ENCODE data around the gene MTA2. TPM values are rescaled to one million over a fixed set of nuclear protein-coding genes. Genes with fewer than 3 reads are reported as not detected.

MTA2 gene
- total RNA-seq, 2 experiments from 2014 or later = 130 to 174 TPM

DNA sequence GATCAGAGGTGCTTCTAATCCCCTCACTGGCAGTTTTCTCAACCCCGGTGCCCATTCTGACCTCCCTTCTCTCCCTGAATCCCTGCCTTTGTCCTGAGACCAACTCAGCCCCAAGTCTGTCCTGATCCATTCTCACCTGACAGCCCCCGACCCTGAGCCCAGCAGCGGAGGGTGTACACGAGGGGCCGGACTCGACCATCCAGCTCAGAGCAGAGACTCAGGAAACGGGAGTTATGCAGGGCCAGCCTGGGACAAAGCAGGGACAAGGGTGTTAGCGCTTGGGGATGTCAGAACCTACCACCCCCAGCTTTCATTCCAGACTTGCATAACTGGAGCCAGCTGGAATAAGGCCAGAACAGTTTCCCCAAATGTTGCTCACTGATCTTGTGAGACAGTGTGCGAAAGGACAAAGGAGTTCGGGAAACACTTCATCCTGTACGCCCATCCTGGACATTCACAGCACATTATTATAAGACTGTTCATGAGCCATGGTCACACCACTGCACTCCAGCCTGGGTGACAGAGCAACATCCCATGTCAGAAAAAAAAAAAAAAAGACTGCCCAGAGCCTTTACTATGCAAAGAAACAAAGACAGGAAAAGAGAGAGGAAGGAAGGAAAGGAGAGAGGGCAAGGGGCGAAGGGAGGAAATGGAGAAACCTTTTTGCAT is 24.5 kb downstream of the MTA2 start:
- peaks cover 20% of the 10 kb centered on the region for H3K4me1 ChIP-seq (ENCODE audit: insufficient read depth, low read length, poor library complexity, severe bottlenecking)
- BruUV-seq (replicated peaks) = no TSS peak

DNA sequence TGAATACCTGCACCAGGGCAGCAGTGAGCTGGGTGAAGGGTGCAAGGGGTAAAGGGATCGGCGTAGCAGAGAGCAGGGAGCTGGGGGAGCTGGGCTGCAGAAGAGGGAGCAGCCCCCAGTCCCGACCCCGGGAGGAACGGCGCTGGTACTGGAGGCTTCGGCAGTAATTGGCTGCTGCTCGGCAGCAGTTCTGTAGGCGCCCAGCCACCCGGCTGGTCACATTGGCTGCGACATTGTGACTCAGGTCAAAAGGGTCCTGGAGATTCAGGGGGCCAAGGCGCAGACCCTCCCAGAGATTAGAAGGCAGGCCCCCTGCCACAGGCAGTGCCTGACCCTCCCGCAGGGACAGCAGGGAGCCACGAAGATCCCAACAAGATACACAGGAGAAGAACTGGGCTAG is 25.8 kb downstream of the MTA2 start:
- no peak for DNase-seq (ENCODE audit: low spot score)
- Histone ChIP-seq H3K9me2 (ENCODE audit: insufficient read depth, low read length) (no peaks in the 10 kb centered on the region), H3K79me2 (ENCODE audit: insufficient read depth, low read depth, low read length) (peaks cover 36% of the 10 kb centered on the region), H2AFZ (ENCODE audit: low read length) (no peak overlapping the region), H3K4me3 (ENCODE audit: low read depth, low read length, poor library complexity, severe bottlenecking) (no peak overlapping the region), H3K9me3 (ENCODE audit: low read length) (no peaks in the 10 kb centered on the region), H3K4me2 (ENCODE audit: low read length) (no peak overlapping the region; the same call in 1 of the 2 replicates), H3K4me1 (ENCODE audit: insufficient read depth, low read length, poor library complexity, severe bottlenecking) (peaks cover 30% of the 10 kb centered on the region), H3K36me3 (ENCODE audit: insufficient read depth, low read length) (peaks cover 90% of the 10 kb centered on the region), H3K27ac (ENCODE audit: low read depth, low read length, poor library complexity, severe bottlenecking) (no peak overlapping the region), H4K20me1 (ENCODE audit: insufficient read depth, low read length) (peaks cover 15% of the 10 kb centered on the region)
- BruUV-seq (replicated peaks) = no TSS peak
- intact Hi-C loops (cut with micrococcal nuclease; ENCODE audit: unreplicated experiment) = loop anchor here (2.0 kb wide), 1 partner anchor 15 kb away; the partner anchor contains the start of gene TUT1
- no peak for TF ChIP-seq CTCF (conservative IDR thresholded peaks at IDR 0.05; ENCODE audit: low read length)
- TF ChIP-seq EZH2phosphoT487 (IDR thresholded peaks at IDR 0.05; ENCODE audit: borderline replicate concordance, low read depth, low read length) = no peak
- POLR2A ChIA-PET = no interaction called here
- CTCF ChIA-PET (ENCODE audit: unreplicated experiment) = no interaction called here

More for the DNA sequence above, 24.5 kb downstream of the MTA2 start:
- ChIA-PET CTCF (ENCODE audit: unreplicated experiment) (no interaction called here), POLR2A (interaction anchor here (1.8 kb wide), 1 partner anchor 14 kb away, joined by 5 read pairs; the partner anchor contains the start of gene TUT1)
- H3K36me3 ChIP-seq (ENCODE audit: insufficient read depth, low read length) = peaks cover 90% of the 10 kb centered on the region
- no peak for DNase-seq (ENCODE audit: low spot score)
- H3K9me3 ChIP-seq (ENCODE audit: low read length) = no peaks in the 10 kb centered on the region
- no peak overlapping the region for H3K27ac ChIP-seq (ENCODE audit: low read depth, low read length, poor library complexity, severe bottlenecking)
- H3K9me2 ChIP-seq (ENCODE audit: insufficient read depth, low read length) = no peaks in the 10 kb centered on the region
- H3K79me2 ChIP-seq (ENCODE audit: insufficient read depth, low read depth, low read length) = peaks cover 22% of the 10 kb centered on the region
- H4K20me1 ChIP-seq (ENCODE audit: insufficient read depth, low read length) = peaks cover 6% of the 10 kb centered on the region; the same call in 1 of the 2 replicates
- H3K4me3 ChIP-seq (ENCODE audit: low read depth, low read length, poor library complexity, severe bottlenecking) = no peak overlapping the region
- intact Hi-C loops (cut with micrococcal nuclease; ENCODE audit: unreplicated experiment) = no loop called here
- TF ChIP-seq EZH2phosphoT487 (IDR thresholded peaks at IDR 0.05; ENCODE audit: borderline replicate concordance, low read depth, low read length) = no peak
- TF ChIP-seq CTCF (conservative IDR thresholded peaks at IDR 0.05; ENCODE audit: low read length) = no peak
- no peak overlapping the region for H2AFZ ChIP-seq (ENCODE audit: low read length)
- no peak overlapping the region for H3K4me2 ChIP-seq (ENCODE audit: low read length)

GRCh38 chr11:62575156-62575555 is 26.5 kb downstream of the MTA2 start:
- peaks cover 90% of the 10 kb centered on the region for H3K36me3 ChIP-seq (ENCODE audit: insufficient read depth, low read length)
- H3K27ac ChIP-seq (ENCODE audit: low read depth, low read length, poor library complexity, severe bottlenecking) = peak overlapping the region; percentile 62
- CTCF ChIA-PET (ENCODE audit: unreplicated experiment) = no interaction called here
- no peak overlapping the region for H2AFZ ChIP-seq (ENCODE audit: low read length)
- intact Hi-C loops (cut with micrococcal nuclease; ENCODE audit: unreplicated experiment) = loop anchor here (2.0 kb wide), 1 partner anchor 16 kb away; the partner anchor contains the start of gene TUT1
- peaks cover 16% of the 10 kb centered on the region for H4K20me1 ChIP-seq (ENCODE audit: insufficient read depth, low read length)
- TF ChIP-seq CTCF (conservative IDR thresholded peaks at IDR 0.05; ENCODE audit: low read length) = no peak
- TF ChIP-seq EZH2phosphoT487 (IDR thresholded peaks at IDR 0.05; ENCODE audit: borderline replicate concordance, low read depth, low read length) = no peak
- no TSS peak for BruUV-seq (replicated peaks)
- H3K9me2 ChIP-seq (ENCODE audit: insufficient read depth, low read length) = no peaks in the 10 kb centered on the region
- POLR2A ChIA-PET = interaction anchor here (1.4 to 2.0 kb wide), 3 partner anchors 17 to 25 kb away, joined by 3 to 35 read pairs (median 6); partner anchors contain the start of gene TUT1
- peaks cover 34% of the 10 kb centered on the region for H3K4me1 ChIP-seq (ENCODE audit: insufficient read depth, low read length, poor library complexity, severe bottlenecking)
- DNase-seq (ENCODE audit: low spot score) = no peak
- peaks cover 43% of the 10 kb centered on the region for H3K79me2 ChIP-seq (ENCODE audit: insufficient read depth, low read depth, low read length)
- H3K4me3 ChIP-seq (ENCODE audit: low read depth, low read length, poor library complexity, severe bottlenecking) = peak overlapping the region; percentile 87
- H3K4me2 ChIP-seq (ENCODE audit: low read length) = peak overlapping the region; percentile 90
- H3K9me3 ChIP-seq (ENCODE audit: low read length) = no peaks in the 10 kb centered on the region

Measured in OCI-LY7 (cell line).